MM.1S (cell line): ENCODE results near the gene PRUNE2.

Source experiments
- DNase-seq: peaks from one replicate; pipeline ENCODE4 v3.0.0-alpha.2; 2015
- H2AFZ ChIP-seq: fragments of 300-600 bp; sonication (generic); 2 replicates; pipeline ENCODE4 v1.6.0; 2016; ENCODE audit warnings: antibody characterized with exemption, low read length
- H3F3A ChIP-seq: fragments of 300-600 bp; sonication (generic); 2 replicates; pipeline ENCODE4 v1.6.1; 2016; ENCODE audit warnings: mild to moderate bottlenecking, antibody characterized with exemption, low read length, moderate library complexity, mixed read lengths; ENCODE audit not compliant: insufficient read depth
- H3K27ac ChIP-seq: fragments of 300-600 bp; sonication (generic); 2 replicates; pipeline ENCODE4 v1.5.1; 2016; ENCODE audit warnings: mild to moderate bottlenecking, low read length
- H3K27me3 ChIP-seq: fragments of 300-600 bp; sonication (generic); replicated peaks from 2 replicates; pipeline ENCODE4 v1.6.0; 2016; ENCODE audit warnings: low read length; ENCODE audit not compliant: insufficient read depth
- H3K36me3 ChIP-seq: fragments of 300-600 bp; sonication (generic); replicated peaks from 2 replicates; pipeline ENCODE4 v1.6.1; 2016; ENCODE audit warnings: mild to moderate bottlenecking, low read length, mixed read lengths; ENCODE audit not compliant: insufficient read depth
- H3K4me1 ChIP-seq: fragments of 300-600 bp; sonication (generic); 2 replicates; pipeline ENCODE4 v1.6.1; 2016; ENCODE audit warnings: low read length, mixed read lengths
- H3K4me2 ChIP-seq: fragments of 300-600 bp; sonication (generic); 2 replicates; pipeline ENCODE4 v1.6.0; 2016; ENCODE audit warnings: low read depth, low read length
- H3K4me3 ChIP-seq: fragments of 300-600 bp; sonication (generic); 2 replicates; pipeline ENCODE4 v1.5.1; 2016; ENCODE audit warnings: low read length, mixed read lengths
- H3K79me2 ChIP-seq: fragments of 300-600 bp; sonication (generic); 2 replicates; pipeline ENCODE4 v1.6.1; 2016; ENCODE audit warnings: mixed run types, low read length, mixed read lengths
- H3K9ac ChIP-seq: fragments of 300-600 bp; sonication (generic); 2 replicates; pipeline ENCODE4 v1.6.1; 2016; ENCODE audit warnings: low read length, mixed read lengths
- H3K9me2 ChIP-seq: fragments of 300-600 bp; sonication (generic); replicated peaks from 2 replicates; pipeline ENCODE4 v1.6.1; 2016; ENCODE audit warnings: mild to moderate bottlenecking, low read length, mixed read lengths; ENCODE audit not compliant: insufficient read depth
- H3K9me3 ChIP-seq: fragments of 300-600 bp; sonication (generic); replicated peaks from 2 replicates; pipeline ENCODE4 v1.6.1; 2016; ENCODE audit warnings: mild to moderate bottlenecking, low read length, mixed read lengths; ENCODE audit not compliant: insufficient read depth
- H4K20me1 ChIP-seq: fragments of 300-600 bp; sonication (generic); 2 replicates; pipeline ENCODE4 v1.6.1; 2016; ENCODE audit warnings: mild to moderate bottlenecking, low read length, moderate library complexity, mixed read lengths; ENCODE audit not compliant: insufficient read depth
- CTCF ChIP-seq: fragments of 300-600 bp; sonication (generic); IDR thresholded peaks from 2 replicates; pipeline ENCODE4 v1.5.1; 2016; ENCODE audit warnings: antibody characterized with exemption, low read length, mixed read lengths
- EZH2 ChIP-seq: fragments of 300-600 bp; sonication (generic); optimal IDR thresholded peaks from 2 replicates; pipeline ENCODE3; 2017; ENCODE audit warnings: low read depth, mild to moderate bottlenecking, antibody characterized with exemption, low read length, mixed read lengths
- EZH2phosphoT487 ChIP-seq: fragments of 300-600 bp; sonication (generic); IDR thresholded peaks from 2 replicates; pipeline ENCODE4 v1.6.1; 2018; ENCODE audit warnings: antibody characterized with exemption, low read length

PRUNE2 gene

DNA sequence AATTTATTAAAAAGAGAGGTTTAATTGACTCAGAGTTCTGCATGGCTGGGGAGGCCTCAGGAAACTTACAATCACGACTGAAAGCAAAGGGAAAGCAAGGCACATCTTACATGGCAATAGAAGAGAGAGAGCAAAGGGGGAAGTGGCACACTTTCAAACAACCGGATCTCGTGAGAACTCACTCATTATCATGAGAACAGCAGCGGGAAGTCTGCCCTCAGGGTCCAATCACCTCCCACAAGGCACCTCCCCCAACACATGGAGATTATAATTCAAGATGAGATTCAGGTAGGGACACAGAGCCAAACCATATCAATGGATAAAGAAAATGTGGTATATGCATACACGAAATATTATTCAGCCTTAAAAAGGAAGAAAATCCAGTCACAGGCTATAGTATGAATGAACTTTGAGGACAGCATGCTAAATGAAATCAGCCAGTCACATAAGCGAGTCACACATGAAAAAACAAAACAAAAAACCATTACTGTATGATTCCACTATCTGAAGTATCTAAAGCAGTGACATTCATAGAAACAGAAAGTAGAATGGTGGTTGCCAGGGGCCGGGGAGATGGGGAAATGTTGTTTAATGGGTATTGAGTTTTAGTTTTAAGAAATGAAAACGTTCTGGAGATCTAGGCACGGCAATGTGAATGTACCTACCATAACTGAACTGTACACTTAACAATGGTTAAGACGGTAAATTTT is 225.0 kb downstream of the PRUNE2 start:
- peak overlapping the region; percentile 46; the same call in 1 of the 2 replicates for H3K4me2 ChIP-seq
- H3K27me3 ChIP-seq = no peaks in the 10 kb centered on the region
- 0 out of 2 replicates have a peak, but pooled peaks cover 5% of the 10 kb centered on the region for H3K4me1 ChIP-seq
- DNase-seq = peak; percentile 52
- no peak for TF ChIP-seq EZH2
- TF ChIP-seq EZH2phosphoT487 = no peak
- no peak for TF ChIP-seq CTCF
- H3K9me2 ChIP-seq = no peaks in the 10 kb centered on the region
- H2AFZ ChIP-seq = peak overlapping the region; percentile 13
- H3K27ac ChIP-seq = no peak overlapping the region
- peak overlapping the region; percentile 21; the same call in 1 of the 2 replicates for H3K4me3 ChIP-seq
- no peak overlapping the region for H3K9ac ChIP-seq
- no peaks in the 10 kb centered on the region for H3F3A ChIP-seq
- H3K79me2 ChIP-seq = no peaks in the 10 kb centered on the region
- no peaks in the 10 kb centered on the region for H4K20me1 ChIP-seq
- H3K9me3 ChIP-seq = no peaks in the 10 kb centered on the region
- H3K36me3 ChIP-seq = no peaks in the 10 kb centered on the region

DNA sequence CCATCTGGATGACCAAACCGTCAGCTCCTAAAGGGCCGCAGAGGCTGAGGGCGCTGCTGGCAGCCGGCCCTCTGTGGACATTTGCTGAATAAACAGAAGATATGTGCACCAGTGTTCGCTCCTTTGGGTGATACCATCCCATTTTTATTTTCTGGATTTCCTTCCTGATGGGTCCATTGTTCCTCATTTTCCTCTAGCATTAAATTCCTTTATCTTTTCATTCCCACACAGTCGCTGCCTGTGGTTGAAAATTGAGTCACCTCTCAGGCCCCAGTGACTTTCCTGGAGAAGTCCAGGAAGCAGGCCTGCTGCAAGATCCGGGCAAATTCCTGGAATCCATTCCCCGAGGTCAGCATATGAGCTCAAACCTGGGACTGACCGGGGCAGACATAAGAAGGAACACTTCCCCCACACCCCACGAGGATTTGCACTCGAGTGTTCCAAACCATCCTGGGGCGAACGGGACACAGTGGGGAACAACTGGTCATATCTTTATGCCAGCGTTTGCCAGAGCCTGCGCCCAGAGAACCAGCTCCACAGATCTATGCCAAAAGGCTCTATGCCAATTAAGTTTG is 228.3 kb downstream of the PRUNE2 start:
- Histone ChIP-seq H3K27ac (no peak overlapping the region), H3K4me2 (no peak overlapping the region), H3K9me3 (no peaks in the 10 kb centered on the region), H3K79me2 (no peaks in the 10 kb centered on the region), H3K27me3 (no peaks in the 10 kb centered on the region), H3K36me3 (no peaks in the 10 kb centered on the region), H3K4me3 (no peak overlapping the region), H3K4me1 (0 out of 2 replicates have a peak, but pooled peaks cover 5% of the 10 kb centered on the region), H3K9me2 (no peaks in the 10 kb centered on the region), H3F3A (no peaks in the 10 kb centered on the region), H4K20me1 (no peaks in the 10 kb centered on the region), H3K9ac (no peak overlapping the region), H2AFZ (no peak overlapping the region)
- TF ChIP-seq EZH2 (no peak), EZH2phosphoT487 (no peak), CTCF (no peak)
- no peak for DNase-seq

- Histone ChIP-seq H4K20me1 (no peaks in the 10 kb centered on the region), H3K36me3 (no peaks in the 10 kb centered on the region), H3K27me3 (no peaks in the 10 kb centered on the region), H3K79me2 (no peaks in the 10 kb centered on the region), H3K4me1 (0 out of 2 replicates have a peak, but pooled peaks cover 5% of the 10 kb centered on the region), H3K27ac (no peak overlapping the region), H3K9me3 (no peaks in the 10 kb centered on the region), H3F3A (no peaks in the 10 kb centered on the region), H3K9ac (no peak overlapping the region), H2AFZ (no peak overlapping the region), H3K9me2 (no peaks in the 10 kb centered on the region), H3K4me2 (no peak overlapping the region), H3K4me3 (no peak overlapping the region)
- TF ChIP-seq CTCF (no peak), EZH2phosphoT487 (no peak), EZH2 (no peak)
- no peak for DNase-seq
Measured at GRCh38 chr9:76676857-76677256, 229.1 kb downstream of the PRUNE2 start.
